ENCODE data around the gene ENOPH1.
A peak's percentile ranks its signal among the peaks of the same experiment; 100 is the strongest.

Gene ENOPH1

DNA sequence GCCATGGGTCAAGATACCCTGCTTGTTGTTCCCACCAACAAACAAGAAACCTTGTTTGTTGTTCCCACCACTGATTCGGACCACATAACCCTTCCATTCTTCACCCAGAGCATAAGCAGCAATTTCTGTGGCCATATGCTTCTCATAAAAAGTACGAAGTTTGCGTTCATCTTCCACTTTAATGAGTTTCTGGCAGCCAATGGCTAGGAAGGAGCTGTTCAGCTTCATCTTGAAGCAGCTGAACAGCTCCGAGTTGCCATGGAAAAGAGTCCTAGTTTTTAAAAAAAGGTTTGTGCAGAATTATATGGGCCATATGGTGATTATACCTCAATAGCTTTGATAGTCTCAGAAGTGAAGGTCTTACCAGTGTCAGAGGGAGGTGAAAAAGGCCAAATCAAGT, 65.3 kb downstream of the ENOPH1 start:
- H3K9ac ChIP-seq (ENCODE audit: low read length) = no peak overlapping the region
- no peak overlapping the region for H2AFZ ChIP-seq (ENCODE audit: low read depth, low read length)
- H2BK120ac ChIP-seq (ENCODE audit: low read depth, low read length) = no peak overlapping the region
- no peaks in the 10 kb centered on the region for H3K27me3 ChIP-seq (ENCODE audit: control insufficient read depth in 1 of 2, insufficient read depth in 1 of 2, low read length in 2 of 2)
- H3K4me2 ChIP-seq (ENCODE audit: low read length, poor library complexity, severe bottlenecking) = no peak overlapping the region
- no peak overlapping the region for H3K4ac ChIP-seq (ENCODE audit: low read depth in 1 of 2, low read length in 2 of 2)
- no peak for DNase-seq
- no peaks in the 10 kb centered on the region for H3K79me1 ChIP-seq (replicated peaks; ENCODE audit: low read length, poor library complexity, severe bottlenecking)
- no peak overlapping the region for H3K4me3 ChIP-seq (ENCODE audit: insufficient read depth in 1 of 2, low read depth in 1 of 2, low read length in 2 of 2)
- no peaks in the 10 kb centered on the region for H3K4me1 ChIP-seq (ENCODE audit: control insufficient read depth, insufficient read depth, low read depth, low read length)
- H3K27ac ChIP-seq (ENCODE audit: low read length, poor library complexity, severe bottlenecking) = no peak overlapping the region
- H2AK5ac ChIP-seq (ENCODE audit: low read length, severe bottlenecking) = no peak overlapping the region
- no peak overlapping the region for H3K14ac ChIP-seq (ENCODE audit: low read length in 2 of 2)
- 88% methylated on average over 4 of the region's 4 CpGs for WGBS
- H3K9me3 ChIP-seq (ENCODE audit: control insufficient read depth, low read length) = no peaks in the 10 kb centered on the region
- H3K23ac ChIP-seq (ENCODE audit: low read length in 2 of 2) = no peak overlapping the region
- H2BK5ac ChIP-seq (ENCODE audit: low read depth, low read length, poor library complexity, severe bottlenecking) = no peak overlapping the region
- H3K18ac ChIP-seq (ENCODE audit: low read depth in 1 of 2, low read length in 2 of 2) = no peak overlapping the region
- H2BK12ac ChIP-seq (ENCODE audit: low read length in 2 of 2) = no peak overlapping the region
- H4K8ac ChIP-seq (ENCODE audit: low read length) = no peak overlapping the region
- H2BK15ac ChIP-seq (ENCODE audit: low read depth, poor library complexity, severe bottlenecking) = no peak overlapping the region
- H4K91ac ChIP-seq (ENCODE audit: low read length) = no peak overlapping the region
- no peaks in the 10 kb centered on the region for H3K36me3 ChIP-seq (ENCODE audit: control insufficient read depth in 1 of 2, insufficient read depth in 2 of 2, low read depth in 1 of 2, low read length in 2 of 2)

DNA sequence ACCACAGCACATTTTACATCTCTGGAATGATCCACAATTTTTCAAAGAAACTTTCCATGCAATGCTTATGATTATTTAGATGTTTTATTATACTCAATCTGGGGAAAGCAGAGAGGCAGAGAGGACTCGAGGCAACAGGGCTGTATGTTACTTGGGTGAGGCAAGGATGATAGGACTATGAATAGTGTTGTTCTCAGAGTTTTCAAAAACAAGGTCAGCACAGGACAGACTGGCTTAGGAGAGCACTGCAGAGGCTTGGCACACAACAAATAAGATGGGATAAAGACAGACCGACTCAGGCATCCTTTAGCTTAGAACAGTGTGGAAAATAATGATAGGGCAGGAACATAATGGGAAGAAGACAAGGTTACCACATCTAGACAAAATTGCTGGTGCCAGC, 66.0 kb downstream of the ENOPH1 start:
- Histone ChIP-seq H3K79me1 (replicated peaks; ENCODE audit: low read length, poor library complexity, severe bottlenecking) (no peaks in the 10 kb centered on the region), H3K4ac (ENCODE audit: low read depth in 1 of 2, low read length in 2 of 2) (no peak overlapping the region), H3K9me3 (ENCODE audit: control insufficient read depth, low read length) (no peaks in the 10 kb centered on the region), H2AK5ac (ENCODE audit: low read length, severe bottlenecking) (no peak overlapping the region), H3K4me1 (ENCODE audit: control insufficient read depth, insufficient read depth, low read depth, low read length) (no peaks in the 10 kb centered on the region), H3K4me2 (ENCODE audit: low read length, poor library complexity, severe bottlenecking) (no peak overlapping the region), H4K8ac (ENCODE audit: low read length) (no peak overlapping the region), H2BK12ac (ENCODE audit: low read length in 2 of 2) (no peak overlapping the region), H3K18ac (ENCODE audit: low read depth in 1 of 2, low read length in 2 of 2) (no peak overlapping the region), H3K23ac (ENCODE audit: low read length in 2 of 2) (no peak overlapping the region), H2AFZ (ENCODE audit: low read depth, low read length) (no peak overlapping the region), H3K4me3 (ENCODE audit: insufficient read depth in 1 of 2, low read depth in 1 of 2, low read length in 2 of 2) (no peak overlapping the region), H2BK5ac (ENCODE audit: low read depth, low read length, poor library complexity, severe bottlenecking) (no peak overlapping the region), H3K36me3 (ENCODE audit: control insufficient read depth in 1 of 2, insufficient read depth in 2 of 2, low read depth in 1 of 2, low read length in 2 of 2) (no peaks in the 10 kb centered on the region), H3K27ac (ENCODE audit: low read length, poor library complexity, severe bottlenecking) (no peak overlapping the region), H2BK120ac (ENCODE audit: low read depth, low read length) (no peak overlapping the region), H2BK15ac (ENCODE audit: low read depth, poor library complexity, severe bottlenecking) (no peak overlapping the region), H4K91ac (ENCODE audit: low read length) (no peak overlapping the region), H3K14ac (ENCODE audit: low read length in 2 of 2) (no peak overlapping the region), H3K9ac (ENCODE audit: low read length) (no peak overlapping the region), H3K27me3 (ENCODE audit: control insufficient read depth in 1 of 2, insufficient read depth in 1 of 2, low read length in 2 of 2) (no peaks in the 10 kb centered on the region)
- WGBS = 93% methylated on average over 2 of the region's 2 CpGs
- no peak for DNase-seq

GRCh38 chr4:82499738-82500434, 69.5 kb downstream of the ENOPH1 start:
- Histone ChIP-seq H2BK12ac (ENCODE audit: low read length in 2 of 2) (no peak overlapping the region), H3K4me2 (ENCODE audit: low read length, poor library complexity, severe bottlenecking) (no peak overlapping the region), H2BK15ac (ENCODE audit: low read depth, poor library complexity, severe bottlenecking) (no peak overlapping the region), H3K9me3 (ENCODE audit: control insufficient read depth, low read length) (no peaks in the 10 kb centered on the region), H3K4me3 (ENCODE audit: insufficient read depth in 1 of 2, low read depth in 1 of 2, low read length in 2 of 2) (no peak overlapping the region), H2AFZ (ENCODE audit: low read depth, low read length) (no peak overlapping the region), H3K9ac (ENCODE audit: low read length) (peak overlapping the region; percentile 17), H3K27me3 (ENCODE audit: control insufficient read depth in 1 of 2, insufficient read depth in 1 of 2, low read length in 2 of 2) (no peaks in the 10 kb centered on the region), H2BK5ac (ENCODE audit: low read depth, low read length, poor library complexity, severe bottlenecking) (no peak overlapping the region), H3K27ac (ENCODE audit: low read length, poor library complexity, severe bottlenecking) (no peak overlapping the region), H2AK5ac (ENCODE audit: low read length, severe bottlenecking) (no peak overlapping the region), H3K23ac (ENCODE audit: low read length in 2 of 2) (no peak overlapping the region), H3K79me1 (replicated peaks; ENCODE audit: low read length, poor library complexity, severe bottlenecking) (no peaks in the 10 kb centered on the region), H3K4ac (ENCODE audit: low read depth in 1 of 2, low read length in 2 of 2) (no peak overlapping the region), H3K18ac (ENCODE audit: low read depth in 1 of 2, low read length in 2 of 2) (no peak overlapping the region), H2BK120ac (ENCODE audit: low read depth, low read length) (no peak overlapping the region), H3K4me1 (ENCODE audit: control insufficient read depth, insufficient read depth, low read depth, low read length) (no peaks in the 10 kb centered on the region), H3K36me3 (ENCODE audit: control insufficient read depth in 1 of 2, insufficient read depth in 2 of 2, low read depth in 1 of 2, low read length in 2 of 2) (no peaks in the 10 kb centered on the region), H3K14ac (ENCODE audit: low read length in 2 of 2) (no peak overlapping the region), H4K91ac (ENCODE audit: low read length) (no peak overlapping the region), H4K8ac (ENCODE audit: low read length) (no peak overlapping the region)
- WGBS = 95% methylated on average over 4 of the region's 6 CpGs
- DNase-seq = no peak

DNA sequence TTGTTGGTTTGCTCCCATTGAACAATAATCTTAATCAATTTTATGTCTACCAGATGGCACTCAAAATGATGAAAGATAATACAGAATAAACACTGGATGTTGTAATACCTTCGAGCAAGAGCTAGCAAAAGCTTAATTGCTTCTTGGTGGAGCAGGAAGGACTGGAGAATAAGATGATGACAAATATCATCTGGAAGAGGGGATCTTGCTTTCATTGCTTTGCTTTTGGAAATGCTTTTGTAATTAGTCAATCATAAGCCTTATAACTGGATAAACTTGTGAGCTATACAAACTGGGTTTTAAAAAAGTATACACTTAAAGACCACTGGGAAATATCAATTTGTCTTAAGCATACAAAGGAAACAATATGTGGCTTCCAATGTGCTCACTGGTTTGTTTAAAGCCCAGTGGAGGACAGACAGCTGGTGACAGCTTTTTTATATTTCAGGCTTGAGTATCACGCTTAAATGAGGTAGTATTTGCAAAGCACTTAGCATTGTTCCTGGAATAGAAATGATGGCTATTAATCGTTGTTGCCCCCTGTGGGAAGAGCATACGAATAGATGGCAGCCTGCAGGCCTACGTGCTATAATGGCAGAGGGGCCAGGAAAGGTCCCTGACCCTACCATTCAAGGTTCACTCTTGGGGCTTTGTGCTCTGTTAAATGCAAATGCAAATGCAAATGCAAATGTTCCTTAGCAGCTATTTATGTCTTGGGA, 70.2 kb downstream of the ENOPH1 start:
- Histone ChIP-seq H3K9me3 (ENCODE audit: control insufficient read depth, low read length) (no peaks in the 10 kb centered on the region), H4K91ac (ENCODE audit: low read length) (no peak overlapping the region), H3K14ac (ENCODE audit: low read length in 2 of 2) (no peak overlapping the region), H4K8ac (ENCODE audit: low read length) (no peak overlapping the region), H3K4me2 (ENCODE audit: low read length, poor library complexity, severe bottlenecking) (no peak overlapping the region), H3K4me1 (ENCODE audit: control insufficient read depth, insufficient read depth, low read depth, low read length) (no peaks in the 10 kb centered on the region), H3K9ac (ENCODE audit: low read length) (no peak overlapping the region), H3K4me3 (ENCODE audit: insufficient read depth in 1 of 2, low read depth in 1 of 2, low read length in 2 of 2) (no peak overlapping the region), H2AK5ac (ENCODE audit: low read length, severe bottlenecking) (no peak overlapping the region), H2BK120ac (ENCODE audit: low read depth, low read length) (no peak overlapping the region), H2BK5ac (ENCODE audit: low read depth, low read length, poor library complexity, severe bottlenecking) (no peak overlapping the region), H3K18ac (ENCODE audit: low read depth in 1 of 2, low read length in 2 of 2) (no peak overlapping the region), H3K27me3 (ENCODE audit: control insufficient read depth in 1 of 2, insufficient read depth in 1 of 2, low read length in 2 of 2) (no peaks in the 10 kb centered on the region), H3K36me3 (ENCODE audit: control insufficient read depth in 1 of 2, insufficient read depth in 2 of 2, low read depth in 1 of 2, low read length in 2 of 2) (no peaks in the 10 kb centered on the region), H3K23ac (ENCODE audit: low read length in 2 of 2) (no peak overlapping the region), H2AFZ (ENCODE audit: low read depth, low read length) (no peak overlapping the region), H3K27ac (ENCODE audit: low read length, poor library complexity, severe bottlenecking) (no peak overlapping the region), H2BK15ac (ENCODE audit: low read depth, poor library complexity, severe bottlenecking) (no peak overlapping the region), H3K79me1 (replicated peaks; ENCODE audit: low read length, poor library complexity, severe bottlenecking) (no peaks in the 10 kb centered on the region), H2BK12ac (ENCODE audit: low read length in 2 of 2) (no peak overlapping the region), H3K4ac (ENCODE audit: low read depth in 1 of 2, low read length in 2 of 2) (no peak overlapping the region)
- 39% methylated on average over 5 of the region's 5 CpGs for WGBS
- DNase-seq = peak; percentile 65

Data from mesenchymal stem cell (in vitro differentiated cells and primary cell).